ENCODE results near the gene AP3D1.
"Not testable (repeated sequence)": the region's sequence is repeated elsewhere in the genome, so short reads cannot be mapped to it uniquely, and the experiment has no call there.

Gene AP3D1

DNA sequence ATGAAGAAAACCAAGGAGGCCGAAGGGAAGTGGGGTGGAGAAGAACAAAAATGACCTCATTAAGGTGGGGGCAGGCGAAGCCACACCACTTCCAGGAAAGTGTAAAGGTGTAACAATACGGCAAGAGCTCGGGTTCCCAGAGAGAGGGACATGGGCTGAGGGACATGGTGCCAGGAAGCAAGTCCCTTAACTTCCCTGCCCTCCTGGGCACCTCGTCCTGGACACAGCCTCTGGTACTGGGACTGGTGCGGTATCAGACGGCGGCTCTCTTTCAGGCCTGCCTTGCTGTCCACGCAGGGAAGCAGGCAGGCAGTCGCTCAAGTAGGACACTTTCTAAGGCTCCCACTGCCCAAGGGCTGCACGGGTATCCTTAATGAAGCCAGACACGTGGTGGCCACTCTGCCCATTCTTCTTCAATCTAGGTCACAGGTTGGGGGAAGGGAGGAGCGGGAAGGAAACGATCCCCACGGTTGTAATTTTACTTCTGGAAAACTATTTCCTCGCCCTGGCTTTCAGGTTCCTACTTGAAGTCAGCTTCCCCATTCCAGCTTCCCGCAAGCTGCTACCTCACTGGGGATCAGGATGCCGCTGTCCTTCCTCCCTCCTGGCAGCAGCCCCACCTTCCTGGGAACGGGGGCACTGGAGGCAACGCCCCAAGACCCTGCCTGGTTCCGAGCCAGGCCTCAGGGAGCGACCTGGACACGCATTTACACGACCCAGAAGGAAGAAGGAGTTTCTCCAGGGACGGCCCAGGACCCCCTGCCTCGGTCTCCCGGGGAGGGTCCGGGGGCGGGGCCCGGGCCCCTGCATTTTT lies 1.2 kb downstream of the AP3D1 start:
- DNase-seq, result no peak

DNA sequence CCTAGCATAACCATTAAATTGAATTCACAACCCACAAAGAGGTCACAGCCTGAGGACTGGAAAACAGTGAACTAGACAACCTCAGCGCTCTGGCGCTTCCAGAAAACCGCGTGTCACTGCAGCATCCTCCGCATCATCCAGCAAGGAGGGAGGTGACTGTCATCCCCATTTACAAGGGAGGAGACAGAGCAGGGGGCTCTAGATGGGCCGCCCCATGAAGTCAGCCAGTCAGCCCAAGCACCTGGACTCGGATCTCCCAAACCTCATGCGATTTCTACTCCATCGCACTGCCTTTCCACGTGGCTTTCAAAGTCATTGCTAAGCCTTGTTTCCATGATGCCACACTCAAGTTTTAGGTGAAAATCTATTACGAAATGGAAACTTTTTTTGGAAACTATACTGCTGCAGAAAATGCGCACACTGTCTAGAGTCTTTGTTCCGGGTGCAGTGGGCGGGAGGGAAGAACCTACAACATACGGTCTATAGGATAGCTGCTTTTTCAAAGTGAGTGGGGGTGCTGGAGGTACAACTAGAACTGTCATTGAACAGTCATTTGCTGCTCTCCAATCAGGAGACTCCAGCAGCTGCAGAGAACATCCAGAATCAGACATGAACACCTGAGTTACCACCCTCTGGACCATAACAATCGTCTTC lies 2.8 kb downstream of the AP3D1 start:
- DNase-seq, result no peak

GRCh38 chr19:2145831-2146241 lies 5.5 kb downstream of the AP3D1 start:
- no peak for DNase-seq

DNA sequence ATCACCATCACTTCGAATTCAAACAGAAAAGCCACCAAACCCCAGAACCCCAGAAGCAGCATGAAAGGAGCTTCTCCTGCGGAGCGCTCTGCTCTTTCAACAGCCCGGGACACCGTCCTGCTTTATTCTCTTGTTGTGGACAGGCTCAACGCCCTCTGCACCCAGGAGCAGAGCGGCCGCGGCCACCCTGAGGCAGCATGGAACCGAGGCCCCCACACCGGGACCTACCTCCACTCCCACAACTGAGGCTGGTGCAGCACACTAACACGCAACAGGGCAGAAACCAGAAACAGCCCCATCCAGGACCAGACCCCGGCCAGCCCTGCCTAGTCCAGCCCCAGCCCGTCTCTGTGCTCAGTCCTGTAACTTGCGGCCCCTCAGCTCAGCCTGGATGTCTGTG lies 7.2 kb downstream of the AP3D1 start:
- no peak for DNase-seq

GRCh38 chr19:2142173-2142829 lies 9.1 kb downstream of the AP3D1 start:
- DNase-seq, result no peak

DNA sequence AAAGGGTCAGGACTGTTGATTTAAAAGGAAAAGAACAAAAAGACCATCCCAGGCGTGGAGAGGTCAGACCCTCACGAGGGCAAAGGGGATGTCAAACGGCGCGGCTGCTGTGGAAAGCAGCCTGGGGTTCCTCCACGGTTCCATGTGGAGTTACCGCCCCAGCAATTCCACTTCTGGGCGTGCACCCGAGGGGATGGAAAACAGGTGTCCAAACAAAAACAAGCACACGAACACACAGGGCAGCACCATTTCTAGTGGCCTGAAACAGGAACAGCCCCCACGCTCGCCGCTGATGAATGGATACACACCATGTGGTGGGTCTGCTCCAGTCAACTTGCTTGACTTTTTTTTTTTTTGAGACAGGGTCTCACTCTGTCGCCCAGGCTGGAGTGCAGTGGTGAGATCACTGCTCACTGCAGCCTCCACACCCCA lies 11.2 kb downstream of the AP3D1 start:
- no peak for DNase-seq

- no peak for DNase-seq
These were observed 11.8 kb downstream of the AP3D1 start for GRCh38 chr19:2139385-2140137.

DNA sequence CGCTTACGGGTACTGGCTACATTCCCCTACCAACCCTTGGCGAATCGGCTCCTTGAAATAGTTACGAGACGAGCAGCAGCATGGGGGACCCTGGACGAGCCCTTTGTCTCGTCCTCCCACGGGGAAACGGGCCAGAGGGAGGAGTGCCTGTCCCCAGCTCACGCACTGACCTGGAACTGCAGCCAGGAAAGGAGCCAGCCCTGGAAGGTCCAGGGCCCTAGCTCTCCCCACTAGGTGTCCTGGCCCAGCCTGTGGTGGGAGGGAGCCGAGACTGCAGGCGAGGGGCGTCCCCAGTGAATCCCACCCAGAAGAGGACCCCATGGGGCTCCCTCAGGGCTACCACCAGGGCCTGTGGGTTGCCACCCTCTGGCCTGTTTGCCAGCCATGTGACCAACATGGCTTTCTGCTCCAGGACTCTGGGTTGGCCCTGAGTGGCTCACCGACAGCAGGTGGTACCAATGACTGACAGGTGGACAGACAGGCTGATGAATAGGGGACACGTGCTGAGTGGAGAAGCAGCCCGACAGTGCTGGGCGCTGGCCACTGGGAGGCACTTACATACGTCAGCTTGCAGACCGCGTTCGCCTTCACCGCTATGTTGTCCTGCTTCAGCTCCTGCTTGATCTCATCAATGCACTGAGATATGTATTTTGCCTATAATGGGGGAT lies 13.2 kb downstream of the AP3D1 start:
- DNase-seq, result no peak

- DNase-seq, result no peak
These were observed 14.6 kb downstream of the AP3D1 start for GRCh38 chr19:2136796-2137195.

GRCh38 chr19:2135474-2136402 lies 15.6 kb downstream of the AP3D1 start:
- DNase-seq, result no peak

- DNase-seq, result no peak
These were observed 18.5 kb downstream of the AP3D1 start for GRCh38 chr19:2132731-2133490.

GRCh38 chr19:2132191-2132590 lies 19.2 kb downstream of the AP3D1 start:
- no peak for DNase-seq

DNA sequence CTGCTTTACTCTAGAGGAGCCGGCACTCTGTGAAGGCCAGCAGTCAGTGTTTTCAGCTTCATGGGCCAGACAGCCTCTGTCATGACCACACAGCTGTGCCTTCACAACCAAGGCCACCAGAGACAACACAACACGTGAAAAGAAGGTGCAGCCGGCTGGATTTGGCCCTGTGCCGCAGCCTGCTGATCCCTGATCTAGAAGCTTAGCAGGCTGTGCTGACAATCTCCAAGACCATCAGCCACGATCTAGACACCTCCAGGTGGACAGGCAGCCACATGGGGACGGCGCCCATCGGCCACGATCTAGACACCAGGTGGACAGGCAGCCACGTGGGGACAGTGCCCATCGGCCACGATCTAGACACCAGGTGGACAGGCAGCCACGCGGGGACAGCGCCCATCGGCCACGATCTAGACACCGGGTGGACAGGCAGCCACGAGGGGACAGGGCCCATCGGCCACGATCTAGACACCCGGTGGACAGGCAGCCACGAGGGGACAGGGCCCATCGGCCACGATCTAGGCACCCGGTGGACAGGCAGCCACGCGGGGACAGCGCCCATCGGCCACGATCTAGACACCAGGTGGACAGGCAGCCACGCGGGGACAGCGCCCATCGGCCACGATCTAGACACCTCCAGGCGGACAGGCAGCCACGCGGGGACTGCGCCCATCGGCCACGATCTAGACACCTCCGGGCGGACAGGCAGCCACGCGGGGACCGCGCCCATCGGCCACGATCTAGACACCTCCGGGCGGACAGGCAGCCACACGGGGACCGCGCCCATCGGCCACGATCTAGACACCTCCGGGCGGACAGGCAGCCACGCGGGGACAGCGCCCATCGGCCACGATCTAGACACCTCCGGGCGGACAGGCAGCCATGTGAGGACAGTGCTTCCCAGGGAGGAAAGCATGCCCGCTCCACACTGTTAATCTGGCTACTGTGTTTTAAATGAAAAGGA lies 20.1 kb downstream of the AP3D1 start:
- not testable (repeated sequence) for DNase-seq

- no peak for DNase-seq
These were observed 21.2 kb downstream of the AP3D1 start for GRCh38 chr19:2129892-2130770.

- no peak for DNase-seq
These were observed 21.9 kb downstream of the AP3D1 start for GRCh38 chr19:2129486-2129885.

- DNase-seq, result no peak
These were observed 22.3 kb downstream of the AP3D1 start for GRCh38 chr19:2129022-2129421.

DNA sequence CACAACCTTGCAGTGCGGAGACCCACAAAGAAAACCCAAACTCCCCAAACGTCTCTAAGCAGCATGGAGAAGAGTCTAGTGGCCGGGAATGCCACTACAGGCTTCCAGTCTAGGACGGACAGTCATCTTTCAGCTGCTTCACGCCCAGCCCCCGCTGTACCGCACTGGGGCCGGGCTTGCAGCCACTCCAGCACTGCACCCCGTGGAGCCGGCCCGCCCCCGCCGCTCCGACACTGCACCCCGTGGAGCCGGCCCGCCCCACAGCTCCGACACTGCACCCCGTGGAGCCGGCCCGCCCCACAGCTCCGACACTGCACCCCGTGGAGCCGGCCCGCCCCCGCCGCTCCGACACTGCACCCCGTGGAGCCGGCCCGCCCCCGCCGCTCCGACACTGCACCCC lies 23.1 kb downstream of the AP3D1 start:
- not testable (repeated sequence) for DNase-seq

GRCh38 chr19:2127758-2128157 lies 23.6 kb downstream of the AP3D1 start:
- no peak for DNase-seq

Measured in RPMI8226 (cell line).